Stimulated activated naive CD4-positive, alpha-beta T cell (primary cell): Measurements from ENCODE around the gene LRFN4.

Experiments
- DNase-seq, 6 experiments: peaks; one replicate each; lab custom pipeline; 2025; lab: John Stamatoyannopoulos, UW

Gene LRFN4

DNA sequence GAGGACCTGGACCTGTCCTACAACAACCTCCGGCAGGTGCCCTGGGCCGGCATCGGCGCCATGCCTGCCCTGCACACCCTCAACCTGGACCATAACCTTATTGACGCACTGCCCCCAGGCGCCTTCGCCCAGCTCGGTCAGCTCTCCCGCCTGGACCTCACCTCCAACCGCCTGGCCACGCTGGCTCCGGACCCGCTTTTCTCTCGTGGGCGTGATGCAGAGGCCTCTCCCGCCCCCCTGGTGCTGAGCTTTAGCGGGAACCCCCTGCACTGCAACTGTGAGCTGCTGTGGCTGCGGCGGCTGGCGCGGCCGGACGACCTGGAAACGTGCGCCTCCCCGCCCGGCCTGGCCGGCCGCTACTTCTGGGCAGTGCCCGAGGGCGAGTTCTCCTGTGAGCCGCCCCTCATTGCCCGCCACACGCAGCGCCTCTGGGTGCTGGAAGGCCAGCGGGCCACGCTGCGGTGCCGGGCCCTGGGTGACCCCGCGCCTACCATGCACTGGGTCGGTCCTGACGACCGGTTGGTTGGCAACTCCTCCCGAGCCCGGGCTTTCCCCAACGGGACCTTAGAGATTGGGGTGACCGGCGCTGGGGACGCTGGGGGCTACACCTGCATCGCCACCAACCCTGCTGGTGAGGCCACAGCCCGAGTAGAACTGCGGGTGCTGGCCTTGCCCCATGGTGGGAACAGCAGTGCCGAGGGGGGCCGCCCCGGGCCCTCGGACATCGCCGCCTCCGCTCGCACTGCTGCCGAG, 1.5 kb downstream of the LRFN4 start:
- no peak for DNase-seq

DNA sequence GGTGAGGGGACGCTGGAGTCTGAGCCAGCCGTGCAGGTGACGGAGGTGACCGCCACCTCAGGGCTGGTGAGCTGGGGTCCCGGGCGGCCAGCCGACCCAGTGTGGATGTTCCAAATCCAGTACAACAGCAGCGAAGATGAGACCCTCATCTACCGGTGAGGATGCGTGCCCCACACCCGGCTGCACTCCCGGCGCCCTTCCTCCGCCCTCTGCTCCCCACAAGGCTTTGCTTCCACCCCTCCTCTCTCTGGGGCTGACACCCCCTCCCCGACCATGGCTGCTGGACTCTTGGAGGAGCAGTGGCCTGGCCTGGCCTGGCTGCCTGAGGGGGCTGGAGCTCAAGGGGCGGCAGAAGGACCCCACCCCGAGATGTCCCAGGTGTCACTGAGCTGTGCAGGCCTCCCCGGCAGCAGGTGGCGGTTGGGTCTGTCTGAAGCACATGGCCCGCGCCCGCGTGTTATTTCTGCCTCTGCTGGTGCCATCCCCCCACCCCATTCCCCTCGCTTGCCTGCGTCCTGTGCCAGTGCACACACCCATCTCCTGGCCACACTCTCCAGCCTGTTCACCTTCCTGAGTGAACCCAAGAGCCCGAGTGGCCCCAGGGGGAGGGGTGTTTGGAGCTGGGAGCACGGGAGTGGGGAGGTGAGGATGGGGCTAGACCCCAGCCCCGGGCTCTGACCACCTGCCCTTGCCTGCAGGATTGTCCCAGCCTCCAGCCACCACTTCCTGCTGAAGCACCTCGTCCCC, 2.2 kb downstream of the LRFN4 start:
- DNase-seq, result no peak

DNA sequence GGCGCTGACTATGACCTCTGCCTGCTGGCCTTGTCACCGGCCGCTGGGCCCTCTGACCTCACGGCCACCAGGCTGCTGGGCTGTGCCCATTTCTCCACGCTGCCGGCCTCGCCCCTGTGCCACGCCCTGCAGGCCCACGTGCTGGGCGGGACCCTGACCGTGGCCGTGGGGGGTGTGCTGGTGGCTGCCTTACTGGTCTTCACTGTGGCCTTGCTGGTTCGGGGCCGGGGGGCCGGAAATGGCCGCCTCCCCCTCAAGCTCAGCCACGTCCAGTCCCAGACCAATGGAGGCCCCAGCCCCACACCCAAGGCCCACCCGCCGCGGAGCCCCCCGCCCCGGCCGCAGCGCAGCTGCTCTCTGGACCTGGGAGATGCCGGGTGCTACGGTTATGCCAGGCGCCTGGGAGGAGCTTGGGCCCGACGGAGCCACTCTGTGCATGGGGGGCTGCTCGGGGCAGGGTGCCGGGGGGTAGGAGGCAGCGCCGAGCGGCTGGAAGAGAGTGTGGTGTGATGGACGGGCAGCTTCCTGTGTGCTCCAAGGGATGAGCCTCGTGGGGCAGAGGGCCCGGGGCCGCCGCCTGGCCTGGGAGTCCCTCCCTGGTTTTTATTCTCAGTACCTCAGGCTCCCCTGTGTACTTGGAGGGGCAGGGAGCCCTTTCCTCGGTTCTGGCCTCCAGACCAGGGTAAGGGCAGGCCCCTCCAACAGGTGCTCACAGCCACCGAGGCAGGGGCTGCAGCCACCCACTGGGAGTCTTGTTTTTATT, 3.0 kb downstream of the LRFN4 start:
- DNase-seq, result no peak

DNA sequence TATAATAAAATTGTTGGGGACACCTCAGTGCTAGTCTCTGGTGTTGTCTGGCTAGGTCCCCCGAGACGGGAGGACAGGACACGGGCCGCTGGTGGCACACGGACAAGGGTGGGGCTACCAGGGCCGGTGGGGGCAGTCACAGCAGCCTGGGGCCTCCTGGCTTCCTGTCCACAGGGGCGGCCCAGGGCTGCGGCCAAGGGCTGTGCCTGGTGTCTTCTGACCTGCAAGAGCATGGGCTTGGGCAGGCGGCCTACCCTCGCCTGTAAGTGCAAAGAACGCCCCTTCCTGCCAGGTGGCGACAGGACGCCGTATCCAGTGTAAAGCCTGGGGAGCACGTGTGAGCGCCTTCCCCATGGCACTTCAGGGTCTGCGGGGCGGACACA, 3.6 kb downstream of the LRFN4 start:
- DNase-seq, result no peak

DNA sequence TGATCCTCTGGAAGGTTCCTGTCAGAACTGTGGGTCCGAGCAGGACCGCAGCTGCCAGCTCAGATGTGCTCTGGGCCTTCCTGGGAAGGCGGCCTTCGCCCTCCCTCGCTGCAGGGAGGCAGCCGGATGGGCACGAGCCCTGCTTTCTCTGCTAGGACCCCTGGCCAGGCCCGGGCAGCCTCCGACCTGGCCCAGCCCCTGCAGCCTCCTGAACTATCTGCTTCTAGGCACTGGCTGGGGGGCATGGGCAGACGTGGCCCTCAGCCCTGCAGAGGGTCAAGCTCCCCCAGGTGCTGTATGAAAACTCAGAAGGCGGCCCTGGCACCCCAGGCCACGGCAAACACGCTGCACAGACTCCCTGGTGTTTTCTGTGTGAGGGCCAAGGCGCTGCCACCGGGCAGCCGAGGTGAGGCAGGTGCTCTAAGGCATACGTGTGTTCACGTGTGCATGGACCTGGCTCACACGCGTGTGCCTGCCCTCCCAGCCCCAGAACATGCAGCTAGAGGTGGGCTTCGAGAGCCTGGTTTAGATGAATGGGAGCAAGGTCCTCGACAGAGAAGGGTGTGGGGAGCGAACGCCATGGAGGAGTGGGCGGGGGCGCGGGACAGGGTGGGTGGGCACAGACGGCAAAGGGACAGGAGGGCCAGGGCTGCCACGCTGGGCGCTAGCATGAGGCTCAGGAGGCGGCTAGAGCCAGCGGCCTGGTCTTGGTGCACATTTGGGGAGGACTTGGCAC, 4.3 kb downstream of the LRFN4 start:
- DNase-seq, result no peak

DNA sequence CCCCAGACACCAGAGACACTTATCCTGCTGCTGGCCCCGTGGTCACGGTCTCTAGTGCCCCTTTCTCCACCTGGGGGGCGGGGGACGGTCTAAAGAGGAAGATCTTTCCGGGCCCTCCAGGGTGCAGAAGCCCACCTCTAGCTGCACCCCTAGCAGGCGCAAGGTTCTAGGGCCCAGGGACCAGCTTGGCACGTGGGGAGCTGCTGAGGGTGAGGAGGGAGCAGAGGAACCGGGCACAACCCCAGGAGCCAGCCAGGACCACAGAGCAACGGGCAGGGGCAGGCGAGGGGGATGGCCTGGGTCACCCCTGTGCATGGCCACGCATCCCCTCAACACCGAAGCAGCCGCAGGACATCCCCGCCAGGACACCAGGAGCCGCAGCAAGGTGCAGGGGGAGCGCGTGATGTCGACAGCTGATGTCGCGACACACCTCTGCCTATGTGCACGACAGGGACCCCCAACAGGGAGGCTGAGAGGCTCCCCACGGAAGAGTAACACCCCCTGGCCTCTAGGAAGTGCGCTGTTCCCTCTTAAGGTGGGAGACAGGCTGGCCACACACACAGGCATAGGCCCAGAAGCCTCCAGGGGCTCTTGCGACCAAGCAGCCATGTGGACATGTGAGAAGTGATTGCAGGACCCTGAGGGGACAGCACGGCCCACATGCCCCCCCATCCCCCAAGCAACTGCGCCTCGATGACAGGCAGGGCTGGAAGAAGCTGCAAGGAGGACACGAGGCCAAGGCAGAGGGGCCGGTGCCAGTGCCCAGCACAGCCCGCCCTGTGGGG, 5.1 kb downstream of the LRFN4 start:
- DNase-seq, result no peak

DNA sequence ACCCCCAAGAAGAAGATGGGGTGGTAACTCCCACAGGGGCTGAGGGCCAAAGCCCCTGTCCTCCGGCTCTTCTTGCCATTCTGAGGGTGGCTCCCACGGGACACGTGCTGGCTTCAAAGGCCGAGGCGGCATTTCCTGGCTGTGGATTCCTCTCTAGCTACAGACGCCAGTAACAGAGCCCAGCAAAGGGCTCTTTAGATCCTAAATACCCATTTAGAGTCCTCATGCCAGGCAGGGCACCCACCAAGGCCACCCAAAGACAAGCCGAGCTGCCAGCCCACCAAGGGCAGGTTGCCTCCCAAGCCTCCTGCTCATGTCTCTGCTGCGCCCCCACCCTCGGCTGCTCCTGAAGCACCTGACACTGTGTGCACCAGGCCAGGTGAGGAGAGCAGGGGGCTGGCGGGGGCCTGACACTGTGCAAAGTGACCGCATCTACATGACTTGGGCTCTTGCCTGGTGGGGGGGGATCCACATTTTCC, 5.7 kb downstream of the LRFN4 start:
- no peak for DNase-seq

DNA sequence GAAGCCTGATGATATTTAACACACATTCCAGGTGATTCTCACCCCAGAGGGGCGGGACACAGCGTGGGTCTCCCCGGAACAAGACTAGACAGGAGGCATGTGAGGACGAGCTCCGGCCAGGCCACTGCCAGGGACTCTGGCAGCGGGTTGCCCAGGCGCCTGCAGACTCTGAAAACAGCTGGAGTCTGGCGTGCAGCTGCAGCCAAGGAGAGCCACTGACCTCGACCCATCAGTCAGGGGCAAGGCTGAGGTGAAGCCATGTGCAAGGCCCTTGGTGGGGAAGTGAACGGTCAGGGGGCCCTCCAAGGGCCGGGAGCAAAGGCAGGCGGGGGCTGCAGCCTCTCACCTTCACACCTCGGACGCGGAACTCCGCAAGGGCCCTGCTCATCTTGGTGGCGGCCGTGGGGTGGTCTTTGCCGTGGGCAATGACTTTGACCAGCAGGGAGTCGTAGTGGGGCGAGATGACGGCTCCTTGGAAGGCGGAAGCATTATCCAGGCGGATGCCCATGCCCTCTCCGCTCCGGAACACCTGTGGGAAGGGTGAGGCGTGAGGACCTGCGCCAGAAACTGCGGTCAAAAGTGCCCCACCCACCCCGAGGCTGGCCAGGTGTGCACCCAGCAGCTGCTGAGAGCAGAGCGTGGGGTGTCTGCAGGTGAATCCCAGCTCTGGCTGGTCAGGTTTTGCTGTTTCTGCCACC, 6.7 kb downstream of the LRFN4 start:
- no peak for DNase-seq

DNA sequence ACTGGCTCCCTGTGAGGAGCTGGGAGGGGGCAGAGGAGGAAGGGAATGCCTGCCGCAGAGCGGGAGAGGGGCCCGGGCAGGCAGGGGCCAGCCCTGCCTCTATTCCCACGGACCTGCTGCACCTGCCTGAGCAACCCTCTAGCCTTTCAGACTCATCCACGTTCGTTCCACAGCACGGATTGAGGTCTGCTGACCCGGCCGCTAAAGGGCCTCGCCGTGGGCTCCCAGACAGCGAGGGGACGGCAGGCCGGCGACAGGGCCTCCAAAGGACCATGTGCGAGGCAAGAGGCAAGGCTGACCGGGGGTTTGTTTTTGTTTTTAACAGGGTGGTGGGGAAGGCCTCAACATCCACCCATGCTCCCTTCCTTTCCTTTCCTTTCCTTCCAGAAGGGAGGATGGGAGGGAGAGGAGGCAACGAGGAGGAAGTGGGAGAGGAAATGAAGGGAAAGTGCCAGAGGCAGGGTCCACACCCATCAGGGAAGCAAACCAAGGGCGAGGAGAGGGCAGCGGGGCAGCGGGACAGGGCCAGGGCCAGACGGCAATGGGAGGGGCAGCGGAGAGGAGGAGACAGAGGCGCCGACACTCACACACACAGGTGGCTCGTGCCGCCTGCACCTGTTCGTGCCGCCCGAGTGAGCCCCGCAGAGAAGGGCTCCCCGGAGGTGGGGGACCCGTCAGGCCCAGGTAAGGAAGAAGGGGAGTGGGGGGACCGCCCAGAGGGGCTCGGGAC, 7.5 kb downstream of the LRFN4 start:
- DNase-seq, result no peak

DNA sequence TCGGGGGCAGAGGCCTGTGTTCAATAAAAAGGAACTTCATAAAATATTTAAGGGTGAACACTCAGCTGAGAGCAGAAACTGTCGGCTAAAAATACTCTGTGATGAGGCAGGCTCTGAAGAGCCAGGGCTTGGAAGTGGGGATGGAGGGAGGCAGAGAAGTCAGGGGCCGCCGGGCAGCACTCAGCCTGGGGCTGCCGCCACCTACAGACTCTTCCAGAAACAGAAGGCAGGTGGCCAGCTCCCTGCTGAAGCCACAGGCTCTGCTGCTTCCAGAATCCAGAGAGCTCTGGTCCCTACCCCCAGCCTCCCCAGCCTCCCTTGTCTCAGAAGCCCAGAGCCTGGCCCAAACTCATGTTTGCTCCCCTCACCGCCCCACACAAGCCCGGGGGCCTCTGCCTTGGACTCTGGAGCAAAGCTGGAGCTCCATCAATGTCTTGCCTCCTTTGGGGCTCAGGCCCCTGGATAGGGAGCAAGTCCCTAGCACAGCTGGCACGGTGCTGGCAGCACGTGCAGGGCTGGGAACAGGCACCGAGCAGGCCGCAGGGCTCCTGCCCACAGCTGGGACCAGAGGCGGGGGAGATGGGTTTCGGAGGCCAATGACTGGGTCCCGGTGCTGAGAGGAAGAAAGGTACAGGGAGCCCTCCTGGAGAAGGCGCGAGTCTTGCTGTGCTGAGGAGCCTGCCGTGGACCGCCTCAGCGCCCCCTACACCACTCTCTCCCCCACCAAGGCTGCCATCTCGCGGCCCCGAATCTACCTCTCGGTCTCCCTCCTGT, 8.2 kb downstream of the LRFN4 start:
- DNase-seq, result no peak

DNA sequence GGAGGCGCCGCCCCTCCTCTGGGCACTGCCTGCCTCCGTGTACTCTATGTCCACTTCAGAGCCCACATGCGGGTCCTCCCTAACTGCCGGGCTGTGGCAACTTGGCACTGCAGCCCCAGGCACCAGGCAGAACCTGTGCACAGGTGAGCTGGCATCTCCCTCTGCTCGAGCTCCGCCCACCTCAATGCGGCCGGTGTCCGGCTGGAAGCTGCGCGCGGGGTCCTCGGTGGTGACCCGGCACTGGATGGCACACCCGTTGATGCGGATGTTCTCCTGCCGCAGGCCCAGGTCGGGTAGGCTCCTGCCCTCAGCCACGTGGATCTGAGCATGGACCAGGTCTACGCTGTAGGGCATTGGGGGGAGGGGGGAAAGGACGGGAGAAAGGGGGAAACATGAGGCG, 9.1 kb downstream of the LRFN4 start:
- DNase-seq, result no peak

DNA sequence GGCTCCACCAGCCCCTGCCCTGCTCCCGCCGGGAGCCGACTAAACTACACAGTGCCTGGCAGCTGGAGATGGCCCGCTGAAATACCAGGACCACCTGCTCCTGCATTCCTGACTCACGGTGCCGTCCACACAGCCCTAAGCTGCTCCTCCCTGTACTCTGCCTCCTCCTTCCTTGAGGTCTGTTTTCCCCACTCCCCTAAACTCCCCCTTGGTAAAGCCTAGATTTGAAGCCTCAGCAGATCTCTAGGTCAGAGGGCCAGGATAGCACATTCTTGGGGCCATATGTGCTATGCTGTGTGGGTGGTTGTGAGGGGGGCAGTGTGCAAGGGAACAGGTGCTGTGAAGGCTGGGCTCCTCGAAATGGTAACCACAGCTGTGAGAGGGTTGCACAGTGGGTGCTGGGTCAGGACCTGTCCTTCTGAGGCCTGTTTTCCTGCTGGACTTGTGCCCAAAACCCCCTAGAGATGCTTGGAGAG, 9.7 kb downstream of the LRFN4 start:
- no peak for DNase-seq

DNA sequence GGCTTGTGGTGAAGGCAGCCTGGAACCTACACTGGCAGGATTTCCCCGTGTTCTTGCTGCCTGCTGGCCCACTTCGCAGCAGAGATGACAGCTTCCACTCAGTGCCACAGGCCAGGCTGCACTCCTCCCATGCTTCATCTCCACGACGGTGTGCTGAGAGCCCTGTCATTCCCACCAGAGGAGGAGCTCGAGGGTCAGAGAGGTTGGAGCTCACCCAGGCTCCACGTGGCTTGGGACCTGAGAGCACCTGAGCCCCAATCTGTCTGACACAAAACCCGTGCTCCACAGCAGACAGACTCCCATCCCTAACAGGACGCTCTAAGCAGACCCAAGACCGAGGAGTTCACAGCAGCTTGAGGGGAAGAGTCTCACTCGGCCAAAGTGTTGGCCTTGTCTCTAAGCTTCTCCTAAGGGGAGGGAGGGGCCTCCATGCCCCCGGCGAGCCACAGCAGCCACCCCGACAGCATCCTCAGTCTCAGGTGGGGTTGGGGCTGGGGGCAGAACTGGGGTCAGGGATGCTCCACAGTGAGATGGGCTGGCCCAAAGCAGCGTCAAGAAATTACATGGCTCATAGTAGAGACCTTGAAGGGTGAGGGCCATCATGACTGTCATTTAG, 10.7 kb downstream of the LRFN4 start:
- DNase-seq, result no peak

DNA sequence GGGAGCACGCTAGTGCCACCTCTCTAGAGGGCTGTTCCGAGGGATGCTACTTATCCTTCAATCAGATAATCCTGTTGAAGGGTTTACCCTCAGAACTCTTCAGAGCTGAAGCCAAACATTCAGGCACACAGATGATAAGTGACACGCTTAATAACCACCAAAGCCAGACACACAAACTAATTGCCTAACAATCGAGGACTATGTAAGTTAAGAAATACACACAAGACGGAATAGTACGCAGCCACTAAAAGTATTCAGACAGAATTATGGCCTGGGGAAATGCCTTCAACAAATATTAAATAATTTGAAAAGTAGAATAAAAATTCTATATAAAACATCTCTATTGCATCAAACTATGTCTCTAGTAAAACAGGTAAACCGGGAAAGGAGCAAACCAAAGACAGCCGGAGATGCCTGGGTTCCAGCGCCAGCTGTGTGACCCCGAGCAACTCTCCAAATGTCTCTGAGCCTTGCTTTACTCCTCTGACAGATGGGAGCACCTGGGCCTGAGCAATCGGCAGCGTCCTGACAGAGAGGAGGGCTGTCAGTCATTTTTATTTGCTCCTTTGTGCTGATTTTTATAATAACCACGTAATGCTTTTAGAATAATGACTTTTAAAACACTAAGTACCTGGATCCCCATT, 11.3 kb downstream of the LRFN4 start:
- no peak for DNase-seq

DNA sequence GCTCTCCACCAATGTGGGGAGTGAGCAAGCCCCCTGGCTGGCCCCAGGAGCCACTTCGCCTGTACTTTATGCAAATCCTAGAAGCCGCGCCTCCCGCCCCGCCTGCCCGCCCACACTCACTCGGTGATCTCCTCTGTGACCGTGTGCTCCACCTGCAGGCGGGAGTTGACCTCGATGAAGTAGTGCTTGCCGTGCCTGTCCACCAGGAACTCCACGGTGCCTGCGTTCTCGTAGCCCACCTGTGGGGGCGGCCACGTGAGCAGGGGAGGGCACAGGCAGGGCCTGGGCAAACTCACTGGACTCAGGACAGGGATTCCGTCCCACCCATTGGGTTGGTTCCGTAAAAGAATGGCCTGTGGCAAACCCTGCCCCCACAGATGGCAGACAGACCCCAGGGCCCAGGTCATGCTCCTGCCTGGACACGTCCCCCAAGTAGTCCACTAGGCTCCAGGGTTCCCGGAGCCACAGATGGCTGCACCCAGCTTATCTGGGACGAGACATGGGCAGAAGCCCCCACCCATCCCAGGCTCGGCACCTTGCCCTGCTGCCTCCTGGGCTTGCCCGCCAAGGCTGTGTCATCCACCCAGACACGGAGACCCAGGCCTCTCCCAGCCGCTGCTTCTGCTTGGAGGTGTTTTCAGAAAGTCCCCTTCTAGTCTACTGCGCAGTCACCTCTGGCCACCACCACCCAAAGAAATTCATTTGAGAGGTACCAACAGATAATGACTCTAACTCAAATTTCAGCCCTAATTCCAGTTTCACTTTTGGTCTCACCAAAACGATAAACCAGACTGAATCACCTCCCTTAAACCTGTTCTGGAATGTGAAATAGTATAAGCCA, 12.1 kb downstream of the LRFN4 start:
- peak; percentile 54 to 71 (median 64) for DNase-seq

DNA sequence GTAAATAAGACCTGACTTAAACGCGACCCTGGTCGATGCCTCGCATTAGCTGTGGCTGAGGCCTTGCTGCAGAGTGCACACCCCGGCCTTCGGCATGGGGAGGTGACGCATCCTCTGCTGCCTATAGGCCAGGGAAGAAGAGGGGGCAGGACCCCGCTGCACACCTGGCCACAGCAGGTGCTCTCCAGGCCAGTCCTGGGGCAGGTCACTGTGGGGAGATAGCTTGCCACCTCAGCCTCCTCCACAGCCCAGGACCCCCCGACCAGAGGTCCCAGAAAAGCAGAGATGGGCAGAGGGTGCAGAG, 12.7 kb downstream of the LRFN4 start:
- no peak for DNase-seq

DNA sequence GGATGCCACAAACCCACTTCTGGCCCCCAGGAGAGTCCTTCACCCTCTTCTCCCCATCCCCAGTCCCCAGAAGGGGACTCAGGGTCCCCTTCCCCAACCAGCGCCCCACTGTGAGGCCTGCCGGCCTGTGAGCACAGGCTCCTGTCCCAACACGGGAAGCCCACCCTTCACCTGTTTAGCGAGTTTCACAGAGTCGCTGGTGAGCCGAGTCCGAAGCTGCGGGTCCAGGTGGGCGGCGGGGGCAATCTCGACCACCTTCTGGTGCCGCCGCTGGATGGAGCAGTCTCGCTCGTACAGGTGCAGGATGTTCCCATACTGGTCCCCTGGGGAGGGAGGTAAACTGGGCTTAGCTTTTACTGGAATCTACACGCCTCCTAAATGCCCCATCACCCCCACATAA, 13.3 kb downstream of the LRFN4 start:
- no peak for DNase-seq
